BLaER1 treated with 17β-estradiol and CSF1 and Interleukin-3, amounts not matched to agents 10 nM and 100 nM (cell line): Measurements from ENCODE around the gene KIF2A.

ENCODE experiments used
- H3K27ac ChIP-seq, 11 experiments: shearing (Covaris generic); formaldehyde crosslinking; 2 replicates each; pipeline ENCODE4 v1.8.1; 2022
- H3K27me3 ChIP-seq, 11 experiments: shearing (Covaris generic); formaldehyde crosslinking; 2 replicates each; pipeline ENCODE4 v1.8.1; 2022
- H3K36me3 ChIP-seq, 11 experiments: shearing (Covaris generic); formaldehyde crosslinking; 2 replicates each; pipeline ENCODE4 v1.8.1; 2022
- H3K4me1 ChIP-seq, 10 experiments: shearing (Covaris generic); formaldehyde crosslinking; 2 replicates each; pipeline ENCODE4 v1.8.1; 2022
- H3K4me2 ChIP-seq, 11 experiments: shearing (Covaris generic); formaldehyde crosslinking; 2 replicates each; pipeline ENCODE4 v1.8.1; 2022
- H3K4me3 ChIP-seq, 10 experiments: shearing (Covaris generic); formaldehyde crosslinking; 2 replicates each; pipeline ENCODE4 v1.8.1; 2022
- H3K9ac ChIP-seq, 11 experiments: shearing (Covaris generic); formaldehyde crosslinking; 2 replicates each; pipeline ENCODE4 v1.8.1; 2022
- H3K9me3 ChIP-seq, 11 experiments: shearing (Covaris generic); formaldehyde crosslinking; replicated peaks in 1 of 11; 2 replicates each; pipeline ENCODE4 v1.8.1; 2022
- H4K20me1 ChIP-seq, 11 experiments: shearing (Covaris generic); formaldehyde crosslinking; 2 replicates each; pipeline ENCODE4 v1.8.1; 2022
- Cebpa-rat ChIP-seq, 11 experiments: shearing (Covaris generic); IDR thresholded peaks; 2 replicates each; pipeline ENCODE4 v1.8.1; 2022

The KIF2A gene

DNA sequence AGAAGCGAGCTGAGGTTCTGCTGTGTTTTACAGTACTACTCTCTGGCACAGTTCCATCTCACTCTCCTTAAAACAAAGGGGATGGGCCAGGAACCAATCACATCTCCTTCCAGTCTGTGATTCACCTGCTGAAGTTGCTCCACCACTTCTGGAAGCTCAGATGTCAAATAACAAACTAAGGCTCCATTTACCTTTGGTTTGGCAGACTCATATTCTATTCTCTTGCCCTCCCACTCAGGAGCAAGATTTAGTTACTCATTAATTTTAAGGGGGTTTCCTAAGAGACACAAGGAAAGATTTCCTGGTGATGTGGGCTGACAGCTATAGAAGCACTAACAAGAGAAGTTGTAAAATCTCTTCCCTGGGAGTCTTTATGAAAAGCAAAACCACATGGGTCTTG is 37.8 kb upstream of the KIF2A start:
- H3K9ac ChIP-seq = no peak overlapping the region
- peak overlapping the region in 9 of 11 experiments; percentile 26 to 84 (median 55); a peak in 17 of 22 replicates for H3K4me2 ChIP-seq
- H3K27me3 ChIP-seq = no peaks in the 10 kb centered on the region
- H3K9me3 ChIP-seq = no peaks in the 10 kb centered on the region; a peak in 1 of 22 replicates
- peaks cover 0 to 21% (median 13%) of the 10 kb centered on the region in 10 experiments; a peak in 16 of 20 replicates for H3K4me1 ChIP-seq
- no peak for TF ChIP-seq Cebpa-rat (IDR thresholded peaks at IDR 0.05)
- no peaks in the 10 kb centered on the region for H3K36me3 ChIP-seq
- H3K27ac ChIP-seq = peak overlapping the region in 8 of 11 experiments; percentile 4 to 69 (median 52); a peak in 12 of 22 replicates
- H3K4me3 ChIP-seq = no peak overlapping the region; a peak in 1 of 20 replicates
- H4K20me1 ChIP-seq = no peaks in the 10 kb centered on the region

GRCh38 chr5:62268792-62269191 is 37.2 kb upstream of the KIF2A start:
- Histone ChIP-seq H3K27ac (peak overlapping the region in 8 of 11 experiments; percentile 4 to 69 (median 52); a peak in 12 of 22 replicates), H3K36me3 (no peaks in the 10 kb centered on the region), H3K4me2 (peak overlapping the region in 10 of 11 experiments; percentile 16 to 84 (median 54); a peak in 18 of 22 replicates), H3K4me1 (peaks cover 0 to 21% (median 13%) of the 10 kb centered on the region in 10 experiments; a peak in 16 of 20 replicates), H3K9ac (no peak overlapping the region), H3K9me3 (peaks cover 0 to 5% (median 0%) of the 10 kb centered on the region in 11 experiments; a peak in 2 of 22 replicates), H4K20me1 (no peaks in the 10 kb centered on the region), H3K4me3 (no peak overlapping the region; a peak in 1 of 20 replicates), H3K27me3 (no peaks in the 10 kb centered on the region)
- peak in 2 of 11 experiments; percentile 17 to 46; a peak in 1 of 22 replicates for TF ChIP-seq Cebpa-rat (IDR thresholded peaks at IDR 0.05)

GRCh38 chr5:62271370-62271769 is 34.6 kb upstream of the KIF2A start:
- H3K9me3 ChIP-seq = peaks cover 0 to 6% (median 0%) of the 10 kb centered on the region in 11 experiments; a peak in 2 of 22 replicates

GRCh38 chr5:62271870-62272269 is 34.1 kb upstream of the KIF2A start:
- no peak overlapping the region for H3K27ac ChIP-seq
- H3K27me3 ChIP-seq = no peaks in the 10 kb centered on the region
- H4K20me1 ChIP-seq = no peaks in the 10 kb centered on the region
- peaks cover 0 to 6% (median 0%) of the 10 kb centered on the region in 11 experiments; a peak in 2 of 22 replicates for H3K9me3 ChIP-seq
- H3K9ac ChIP-seq = no peak overlapping the region
- peaks cover 1 to 22% (median 15%) of the 10 kb centered on the region in 10 experiments; a peak in 18 of 20 replicates for H3K4me1 ChIP-seq
- H3K4me2 ChIP-seq = no peak overlapping the region
- no peak overlapping the region for H3K4me3 ChIP-seq
- TF ChIP-seq Cebpa-rat (IDR thresholded peaks at IDR 0.05) = no peak
- H3K36me3 ChIP-seq = no peaks in the 10 kb centered on the region

More at GRCh38 chr5:62271370-62271769, 34.6 kb upstream of the KIF2A start:
- H3K4me3 ChIP-seq = no peak overlapping the region
- no peaks in the 10 kb centered on the region for H3K36me3 ChIP-seq
- H3K27ac ChIP-seq = no peak overlapping the region
- no peak overlapping the region for H3K9ac ChIP-seq
- peaks cover 0 to 21% (median 13%) of the 10 kb centered on the region in 10 experiments; a peak in 17 of 20 replicates for H3K4me1 ChIP-seq
- no peak for TF ChIP-seq Cebpa-rat (IDR thresholded peaks at IDR 0.05)
- no peaks in the 10 kb centered on the region for H4K20me1 ChIP-seq
- H3K27me3 ChIP-seq = no peaks in the 10 kb centered on the region
- no peak overlapping the region for H3K4me2 ChIP-seq

GRCh38 chr5:62273687-62274086 is 32.3 kb upstream of the KIF2A start:
- Histone ChIP-seq H3K36me3 (no peaks in the 10 kb centered on the region), H3K4me3 (no peak overlapping the region), H3K9ac (no peak overlapping the region), H3K4me2 (no peak overlapping the region), H3K27ac (no peak overlapping the region), H3K27me3 (no peaks in the 10 kb centered on the region), H3K4me1 (peaks cover 5 to 20% (median 12%) of the 10 kb centered on the region in 10 experiments; a peak in 18 of 20 replicates), H4K20me1 (no peaks in the 10 kb centered on the region), H3K9me3 (peaks cover 0 to 6% (median 0%) of the 10 kb centered on the region in 11 experiments; a peak in 2 of 22 replicates)
- no peak for TF ChIP-seq Cebpa-rat (IDR thresholded peaks at IDR 0.05)

DNA sequence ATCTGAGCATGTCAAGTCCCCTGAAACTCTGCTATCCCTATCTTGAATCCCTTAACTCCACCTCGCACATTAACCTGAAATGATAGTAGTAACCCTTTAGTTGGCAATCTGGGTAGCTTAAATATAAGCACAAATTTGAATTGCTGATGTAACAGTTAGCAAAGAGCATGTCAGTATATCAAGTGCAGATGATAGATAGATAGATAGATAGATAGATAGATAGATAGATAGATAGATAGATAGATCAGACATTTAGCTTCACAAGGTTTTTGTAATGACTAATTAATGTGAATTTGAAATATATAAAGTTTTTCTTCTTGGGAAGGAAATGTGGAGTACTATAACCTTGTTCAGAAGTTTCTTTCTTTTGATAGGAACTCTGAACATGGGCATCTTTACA is 30.4 kb upstream of the KIF2A start:
- H3K9ac ChIP-seq = no peak overlapping the region
- H3K27ac ChIP-seq = no peak overlapping the region
- H3K27me3 ChIP-seq = no peaks in the 10 kb centered on the region
- no peak overlapping the region for H3K4me2 ChIP-seq
- TF ChIP-seq Cebpa-rat (IDR thresholded peaks at IDR 0.05) = no peak
- H4K20me1 ChIP-seq = no peaks in the 10 kb centered on the region
- peaks cover 4 to 10% (median 8%) of the 10 kb centered on the region in 10 experiments; a peak in 15 of 20 replicates for H3K4me1 ChIP-seq
- H3K9me3 ChIP-seq = peaks cover 0 to 6% (median 0%) of the 10 kb centered on the region in 11 experiments; a peak in 2 of 22 replicates
- H3K4me3 ChIP-seq = no peak overlapping the region
- no peaks in the 10 kb centered on the region for H3K36me3 ChIP-seq

GRCh38 chr5:62281411-62281810 is 24.6 kb upstream of the KIF2A start:
- H3K4me3 ChIP-seq = no peak overlapping the region
- no peak overlapping the region for H3K9ac ChIP-seq
- H3K4me2 ChIP-seq = no peak overlapping the region
- H3K9me3 ChIP-seq = peaks cover 0 to 13% (median 5%) of the 10 kb centered on the region in 11 experiments; a peak in 8 of 22 replicates
- H4K20me1 ChIP-seq = no peaks in the 10 kb centered on the region
- peaks cover 4 to 10% (median 7%) of the 10 kb centered on the region in 10 experiments; a peak in 15 of 20 replicates for H3K4me1 ChIP-seq
- TF ChIP-seq Cebpa-rat (IDR thresholded peaks at IDR 0.05) = no peak
- H3K36me3 ChIP-seq = no peaks in the 10 kb centered on the region
- no peaks in the 10 kb centered on the region for H3K27me3 ChIP-seq
- no peak overlapping the region for H3K27ac ChIP-seq

DNA sequence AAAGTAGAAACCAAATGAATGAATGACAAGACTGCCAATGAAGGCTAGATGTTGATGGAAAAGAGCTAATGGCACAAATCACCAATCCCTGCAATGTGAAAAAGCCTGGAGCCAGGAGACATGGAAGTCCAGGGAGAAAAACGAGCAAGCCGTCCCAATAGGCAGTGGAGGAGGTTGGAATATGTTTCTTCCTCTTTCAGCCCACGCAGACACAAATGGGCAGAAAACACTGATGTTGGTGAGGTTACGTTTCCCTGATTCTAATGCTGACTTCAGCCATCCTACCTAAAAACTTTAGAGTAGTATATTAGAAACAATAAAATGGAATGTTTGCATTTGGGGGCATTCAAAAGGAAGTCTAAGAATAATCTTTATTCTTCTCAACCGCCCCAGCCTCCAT is 23.9 kb upstream of the KIF2A start:
- H3K9ac ChIP-seq = no peak overlapping the region
- H3K9me3 ChIP-seq = peaks cover 0 to 13% (median 5%) of the 10 kb centered on the region in 11 experiments; a peak in 8 of 22 replicates
- no peaks in the 10 kb centered on the region for H4K20me1 ChIP-seq
- H3K27me3 ChIP-seq = no peaks in the 10 kb centered on the region
- H3K27ac ChIP-seq = no peak overlapping the region
- H3K4me1 ChIP-seq = peaks cover 2 to 8% (median 3%) of the 10 kb centered on the region in 10 experiments; a peak in 15 of 20 replicates
- H3K4me2 ChIP-seq = no peak overlapping the region
- TF ChIP-seq Cebpa-rat (IDR thresholded peaks at IDR 0.05) = no peak
- no peak overlapping the region for H3K4me3 ChIP-seq
- H3K36me3 ChIP-seq = no peaks in the 10 kb centered on the region

DNA sequence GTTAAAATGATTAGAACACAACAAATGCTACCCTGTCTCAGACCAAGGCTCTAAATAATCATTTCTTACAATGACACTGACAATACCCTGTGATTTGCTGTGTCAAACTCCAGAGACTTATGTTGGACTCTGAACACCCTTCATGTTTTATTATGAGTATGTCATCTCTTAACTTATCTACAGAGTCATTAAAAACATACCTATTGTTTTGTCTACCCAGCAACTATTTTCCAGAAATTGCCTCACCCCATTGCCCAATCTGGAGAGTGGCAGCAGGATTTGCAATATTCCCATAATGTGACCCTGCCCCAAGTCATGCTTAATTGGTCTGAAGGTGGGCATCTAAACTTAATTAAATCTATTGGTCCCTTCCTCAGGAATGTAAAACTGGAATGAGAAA is 23.0 kb upstream of the KIF2A start:
- no peak overlapping the region for H3K4me3 ChIP-seq
- H3K27me3 ChIP-seq = no peaks in the 10 kb centered on the region
- H3K4me2 ChIP-seq = no peak overlapping the region
- peaks cover 0 to 13% (median 5%) of the 10 kb centered on the region in 11 experiments; a peak in 8 of 22 replicates for H3K9me3 ChIP-seq
- TF ChIP-seq Cebpa-rat (IDR thresholded peaks at IDR 0.05) = no peak
- H3K9ac ChIP-seq = no peak overlapping the region
- H3K4me1 ChIP-seq = peaks cover 0 to 15% (median 0%) of the 10 kb centered on the region in 10 experiments; a peak in 8 of 20 replicates
- no peak overlapping the region for H3K27ac ChIP-seq
- no peaks in the 10 kb centered on the region for H3K36me3 ChIP-seq
- H4K20me1 ChIP-seq = no peaks in the 10 kb centered on the region
